ENCODE results near the gene MID2.

- TF ChIP-seq CTCF (conservative IDR thresholded peaks at IDR 0.05; ENCODE audit: low read length) (no peak), EZH2phosphoT487 (IDR thresholded peaks at IDR 0.05; ENCODE audit: borderline replicate concordance, low read depth, low read length) (no peak)
Observed at GRCh38 chrX:107902721-107903120, 77.1 kb downstream of the MID2 start.
